Skeletal muscle tissue (tissue), 4 donors: ENCODE measurements around the gene TTLL13. TPM values are rescaled to one million over a fixed set of nuclear protein-coding genes. Genes with fewer than 3 reads are reported as not detected.
A peak's percentile ranks its signal among the peaks of the same experiment; 100 is the strongest.

Experiments
- H3K27ac ChIP-seq: one replicate; pipeline ENCODE4 v1.7.0; 2013; ENCODE audit warnings: mild to moderate bottlenecking, low read depth, low read length, inconsistent platforms
- H3K27me3 ChIP-seq, 3 donors: one replicate each; pipeline ENCODE4 v1.7.0; 2013; ENCODE audit warnings: low read length in 3 of 3; ENCODE audit not compliant: control insufficient read depth in 3 of 3, insufficient read depth in 3 of 3
- H3K36me3 ChIP-seq, 3 donors: one replicate each; pipeline ENCODE4 v1.7.0; 2013; ENCODE audit warnings: low read length in 3 of 3; ENCODE audit not compliant: control insufficient read depth in 3 of 3, insufficient read depth in 3 of 3
- H3K4me1 ChIP-seq, 3 donors: one replicate each; pipeline ENCODE4 v1.7.0; 2013; ENCODE audit warnings: low read length in 3 of 3, mild to moderate bottlenecking in 3 of 3; ENCODE audit not compliant: control insufficient read depth in 3 of 3, insufficient read depth in 3 of 3
- H3K4me3 ChIP-seq, 3 donors: one replicate each; pipeline ENCODE4 v1.7.0; 2013; ENCODE audit warnings: low read length in 3 of 3
- H3K9ac ChIP-seq, 3 donors: one replicate each; pipeline ENCODE4 v1.7.0; 2013; ENCODE audit warnings: low read length in 3 of 3, mild to moderate bottlenecking in 3 of 3, moderate library complexity in 2 of 3, low read depth in 1 of 3
- H3K9me3 ChIP-seq, 3 donors: one replicate each; pipeline ENCODE4 v1.7.0; 2013; ENCODE audit warnings: low read length in 3 of 3; ENCODE audit not compliant: control insufficient read depth in 3 of 3
- total RNA-seq: library from RNA; depleted of rRNA; stranded (reverse); fragments of >200 nt; gene quantifications from one replicate; pipeline ENCODE4 v1.2.3, GENCODE V29; 2014
- donor health status: Osteomylitis.

Gene TTLL13
- not detected for total RNA-seq

- Histone ChIP-seq H3K27me3 (no peaks in the 10 kb centered on the region), H3K4me1 (peaks cover 9 to 11% (median 9%) of the 10 kb centered on the region in 3 donors), H3K27ac (no peak within 1 kb of the TSS), H3K9ac (peak within 1 kb of the TSS; percentile 40 to 74 (median 45)), H3K9me3 (no peaks in the 10 kb centered on the region), H3K4me3 (peak within 1 kb of the TSS; percentile 67 to 77 (median 74)), H3K36me3 (no peaks in the 10 kb centered on the region)
These were observed at the start of gene TTLL13 for GRCh38 chr15:90249203-90249863. TTLL13 (plus strand) TSS chr15:90249556; CDS start chr15:90250631, 1,075 bp downstream.

GRCh38 chr15:90200534-90201129 lies 48.7 kb upstream of the TTLL13 start:
- H3K27ac ChIP-seq: no peak overlapping the region
- peaks cover 0 to 2% (median 2%) of the 10 kb centered on the region in 3 donors for H3K36me3 ChIP-seq
- no peaks in the 10 kb centered on the region for H3K9me3 ChIP-seq
- H3K4me3 ChIP-seq: peak overlapping the region; percentile 57 to 81 (median 76)
- H3K9ac ChIP-seq: peak overlapping the region in 2 of 3 donors; percentile 64 to 80
- no peaks in the 10 kb centered on the region for H3K27me3 ChIP-seq
- H3K4me1 ChIP-seq: peaks cover 16 to 20% (median 19%) of the 10 kb centered on the region in 3 donors

- Histone ChIP-seq H3K9me3 (no peaks in the 10 kb centered on the region), H3K4me1 (peaks cover 16 to 20% (median 19%) of the 10 kb centered on the region in 3 donors), H3K4me3 (peak within 1 kb of the TSS; percentile 59 to 81 (median 76)), H3K27ac (peak within 1 kb of the TSS; percentile 7), H3K36me3 (peaks cover 0 to 4% (median 2%) of the 10 kb centered on the region in 3 donors), H3K27me3 (no peaks in the 10 kb centered on the region), H3K9ac (peak within 1 kb of the TSS; percentile 64 to 80 (median 65))
These were observed 48.0 kb upstream of the TTLL13 start, which contains the start of gene SEMA4B for GRCh38 chr15:90201130-90201943. SEMA4B (plus strand) TSS chr15:90201330; CDS start chr15:90201579, 249 bp downstream.

GRCh38 chr15:90201944-90202375 lies 47.4 kb upstream of the TTLL13 start:
- Histone ChIP-seq H3K27me3 (no peaks in the 10 kb centered on the region), H3K4me1 (peaks cover 16 to 20% (median 19%) of the 10 kb centered on the region in 3 donors), H3K9me3 (no peaks in the 10 kb centered on the region), H3K4me3 (peak overlapping the region; percentile 59 to 81 (median 76)), H3K9ac (peak overlapping the region in 2 of 3 donors; percentile 64 to 80), H3K27ac (no peak overlapping the region), H3K36me3 (peaks cover 0 to 6% (median 2%) of the 10 kb centered on the region in 3 donors)

GRCh38 chr15:90202929-90203328 lies 46.4 kb upstream of the TTLL13 start:
- no peak overlapping the region for H3K4me3 ChIP-seq
- H3K27ac ChIP-seq: no peak overlapping the region
- H3K4me1 ChIP-seq: peaks cover 16 to 25% (median 19%) of the 10 kb centered on the region in 3 donors
- H3K9ac ChIP-seq: no peak overlapping the region
- H3K36me3 ChIP-seq: peaks cover 0 to 6% (median 2%) of the 10 kb centered on the region in 3 donors
- H3K27me3 ChIP-seq: no peaks in the 10 kb centered on the region
- H3K9me3 ChIP-seq: no peaks in the 10 kb centered on the region

GRCh38 chr15:90203473-90203872 lies 45.9 kb upstream of the TTLL13 start:
- H3K9ac ChIP-seq: peak overlapping the region in 1 of 3 donors; percentile 8
- no peaks in the 10 kb centered on the region for H3K27me3 ChIP-seq
- H3K36me3 ChIP-seq: peaks cover 0 to 8% (median 2%) of the 10 kb centered on the region in 3 donors
- peaks cover 16 to 25% (median 19%) of the 10 kb centered on the region in 3 donors for H3K4me1 ChIP-seq
- H3K4me3 ChIP-seq: no peak overlapping the region
- H3K27ac ChIP-seq: no peak overlapping the region
- H3K9me3 ChIP-seq: no peaks in the 10 kb centered on the region

GRCh38 chr15:90203922-90204321 lies 45.4 kb upstream of the TTLL13 start:
- H3K27ac ChIP-seq: no peak overlapping the region
- no peak overlapping the region for H3K4me3 ChIP-seq
- H3K4me1 ChIP-seq: peaks cover 16 to 25% (median 19%) of the 10 kb centered on the region in 3 donors
- no peaks in the 10 kb centered on the region for H3K9me3 ChIP-seq
- H3K36me3 ChIP-seq: peaks cover 0 to 8% (median 2%) of the 10 kb centered on the region in 3 donors
- no peaks in the 10 kb centered on the region for H3K27me3 ChIP-seq
- H3K9ac ChIP-seq: peak overlapping the region in 1 of 3 donors; percentile 8

GRCh38 chr15:90205050-90205848 lies 44.1 kb upstream of the TTLL13 start:
- Histone ChIP-seq H3K27me3 (no peaks in the 10 kb centered on the region), H3K36me3 (peaks cover 2 to 8% (median 2%) of the 10 kb centered on the region in 3 donors), H3K27ac (no peak overlapping the region), H3K4me1 (peaks cover 16 to 25% (median 19%) of the 10 kb centered on the region in 3 donors), H3K9ac (peak overlapping the region in 1 of 3 donors; percentile 25), H3K9me3 (no peaks in the 10 kb centered on the region), H3K4me3 (no peak overlapping the region)

- H3K27ac ChIP-seq: no peak overlapping the region
- no peaks in the 10 kb centered on the region for H3K27me3 ChIP-seq
- H3K36me3 ChIP-seq: peaks cover 4 to 8% (median 4%) of the 10 kb centered on the region in 3 donors
- H3K4me3 ChIP-seq: no peak overlapping the region
- peak overlapping the region in 1 of 3 donors; percentile 25 for H3K9ac ChIP-seq
- H3K9me3 ChIP-seq: no peaks in the 10 kb centered on the region
- H3K4me1 ChIP-seq: peaks cover 12 to 20% (median 14%) of the 10 kb centered on the region in 3 donors
These were observed 43.5 kb upstream of the TTLL13 start for GRCh38 chr15:90205886-90206285.
